H1 (cell line): ENCODE measurements around the gene BLVRA. TPM values are rescaled to one million over a fixed set of nuclear protein-coding genes. Genes with fewer than 3 reads are reported as not detected.

Source experiments
- CHD2 ChIP-seq: IDR thresholded peaks from 2 replicates; pipeline ENCODE4 v1.6.1; 2012; ENCODE audit warnings: low read length, improper control_type of control experiment
- polyA plus RNA-seq, 7 experiments: library from polyadenylated mRNA; depleted of rRNA in 3 of 7; stranded (reverse) in 5 of 7; unstranded in 2 of 7; fragments of >200 nt in 5 of 7; fragments of 200-250 nt in 2 of 7; gene quantifications; 1 replicate in 5 of 7; 2 replicates in 1 of 7; 4 replicates in 1 of 7; pipeline versions ENCODE4 v1.2.1 to v1.2.3, GENCODE V29; 2011 to 2013; ENCODE audit warnings: missing spikeins in 2 of 7, mixed read lengths in 2 of 7
- total RNA-seq: library from RNA; stranded (reverse); fragmentation: NEBNext Ultra II Directional; extraction: Animal tissue kit (Norgen Biotek cat#: 25700); gene quantifications from 2 replicates; pipeline ENCODE4 v1.2.1, GENCODE V29; 2021

Gene BLVRA
- total and polyA plus RNA-seq, 2 of the 8 experiments (the other 6 are each of a cell fraction or from before 2014, with no cell fraction given) = 16.1 to 37.1 TPM

GRCh38 chr7:43843296-43843695, 84.8 kb downstream of the BLVRA start (continued):
- no peak for TF ChIP-seq CHD2
- TF ChIP-seq, all 59 proteins: peak for 0
